HEK293 (cell line): ENCODE data around the gene RPS6KA3.

Experiments used
- BCL11A ChIP-seq: fragments of 450-650 bp; formaldehyde crosslinking; IDR thresholded peaks from 2 replicates; pipeline ENCODE4 v1.5.1; 2016; ENCODE audit warnings: low read depth, missing biosample characterization, missing genetic modification characterization
- CTCF ChIP-seq: fragments of 450-650 bp; formaldehyde crosslinking; IDR thresholded peaks from 2 replicates; pipeline ENCODE4 v1.5.1; 2016; ENCODE audit warnings: missing biosample characterization, missing genetic modification characterization
- ZBTB8A ChIP-seq: fragments of 450-650 bp; formaldehyde crosslinking; IDR thresholded peaks from 2 replicates; pipeline ENCODE4 v1.5.1; 2016; ENCODE audit warnings: missing biosample characterization, missing genetic modification characterization
- ZFP37 ChIP-seq: fragments of 450-650 bp; formaldehyde crosslinking; IDR thresholded peaks from 2 replicates; pipeline ENCODE4 v1.5.1; 2016; ENCODE audit warnings: missing biosample characterization, missing genetic modification characterization
- ZNF16 ChIP-seq: fragments of 450-650 bp; formaldehyde crosslinking; IDR thresholded peaks from 2 replicates; pipeline ENCODE4 v1.5.1; 2016; ENCODE audit warnings: low read depth, missing biosample characterization, missing genetic modification characterization
- ZNF239 ChIP-seq: fragments of 450-650 bp; formaldehyde crosslinking; IDR thresholded peaks from 2 replicates; pipeline ENCODE4 v1.5.1; 2016; ENCODE audit warnings: missing biosample characterization, missing genetic modification characterization
- ZNF302 ChIP-seq: fragments of 450-650 bp; formaldehyde crosslinking; IDR thresholded peaks from 2 replicates; pipeline ENCODE4 v1.5.1; 2016; ENCODE audit warnings: missing biosample characterization, missing genetic modification characterization, low read depth
- ZNF350 ChIP-seq: fragments of 450-650 bp; formaldehyde crosslinking; IDR thresholded peaks from 2 replicates; pipeline ENCODE4 v1.5.0; 2017; ENCODE audit warnings: missing biosample characterization, mild to moderate bottlenecking, missing genetic modification characterization
- ZNF580 ChIP-seq: fragments of 450-650 bp; formaldehyde crosslinking; IDR thresholded peaks from 2 replicates; pipeline ENCODE4 v1.5.1; 2016; ENCODE audit warnings: missing biosample characterization, missing genetic modification characterization
- ZNF621 ChIP-seq: fragments of 450-650 bp; formaldehyde crosslinking; IDR thresholded peaks from 2 replicates; pipeline ENCODE4 v1.5.1; 2017; ENCODE audit warnings: missing biosample characterization, missing genetic modification characterization
- ZNF791 ChIP-seq: fragments of 450-650 bp; formaldehyde crosslinking; IDR thresholded peaks from 2 replicates; pipeline ENCODE4 v1.5.1; 2016; ENCODE audit warnings: missing biosample characterization, missing genetic modification characterization

- no peak for TF ChIP-seq CTCF (tag by site-specific recombination)
- no peak for TF ChIP-seq BCL11A
- no peak for TF ChIP-seq ZNF239
- TF ChIP-seq ZNF350 (tag by site-specific recombination) = no peak
- TF ChIP-seq ZNF302 (tag by site-specific recombination) = no peak
- TF ChIP-seq ZFP37 (tag by site-specific recombination) = no peak
- no peak for TF ChIP-seq ZNF580
- TF ChIP-seq ZBTB8A (tag by site-specific recombination) = no peak
- no peak for TF ChIP-seq ZNF16 (tag by site-specific recombination)
- TF ChIP-seq ZNF621 (tag by site-specific recombination) = no peak
- TF ChIP-seq ZNF791 (tag by site-specific recombination) = no peak
Measured at GRCh38 chrX:20151689-20152088, 115.0 kb downstream of the RPS6KA3 start.
